Endothelial cell of umbilical vein (primary cell): ENCODE measurements around the gene JUNB. TPM values are rescaled to one million over a fixed set of nuclear protein-coding genes. Genes with fewer than 3 reads are reported as not detected.

Source experiments
- BruUV-seq: library from RNA; stranded (reverse); fragments of 400-500 nt; replicated peaks from 2 replicates; lab custom pipeline; 2021; lab: Mats Ljungman, UMichigan
- CTCF ChIA-PET: fragments of 300-600, 350-600 bp; sonication (Branson Sonifier 250); formaldehyde crosslinking; loops from one replicate; lab custom pipeline; 2021; ENCODE audit warnings: antibody characterized with exemption, inconsistent platforms; lab: Charles Lee
- POLR2A ChIA-PET: fragments of 300-600, 350-600 bp; sonication (Branson Sonifier 250); formaldehyde crosslinking; loops from one replicate; lab custom pipeline; 2021; ENCODE audit warnings: antibody characterized with exemption, inconsistent platforms; lab: Charles Lee
- DNase-seq: peaks from one replicate; pipeline ENCODE4 v3.0.0-alpha.2; 2011; ENCODE audit warnings: low read depth, low spot score
- FAIRE-seq: peaks from 2 replicates; lab custom pipeline; 2011; peaks lifted over from hg19 to GRCh38; lab: Jason Lieb, UNC
- H2AFZ ChIP-seq: 2 replicates; pipeline ENCODE4 v1.6.0; 2012; ENCODE audit warnings: low read depth, low read length, control low read depth, inconsistent platforms
- H3K27ac ChIP-seq: 2 replicates; pipeline ENCODE4 v1.5.1; 2011; ENCODE audit warnings: low read depth, mild to moderate bottlenecking, control low read depth, low read length, moderate library complexity; ENCODE audit not compliant: insufficient read depth
- H3K27me3 ChIP-seq, 2 experiments: 2 replicates each; pipeline versions ENCODE4 v1.6.0 to v1.6.1; 2011; ENCODE audit warnings: low read length in 2 of 2, mixed read lengths in 1 of 2; ENCODE audit not compliant: control insufficient read depth in 2 of 2, insufficient read depth in 2 of 2
- H3K36me3 ChIP-seq, 2 experiments: 2 replicates in 1 of 2; 3 replicates in 1 of 2; pipeline ENCODE4 v1.5.1; 2011; ENCODE audit warnings: low read length in 2 of 2, mild to moderate bottlenecking in 1 of 2, moderate library complexity in 1 of 2; ENCODE audit not compliant: control insufficient read depth in 2 of 2, insufficient read depth in 2 of 2; ENCODE audit errors: extremely low read depth in 1 of 2
- H3K4me1 ChIP-seq: 3 replicates; pipeline ENCODE4 v1.5.1; 2011; ENCODE audit warnings: mild to moderate bottlenecking, low read length; ENCODE audit not compliant: control insufficient read depth, insufficient read depth; ENCODE audit errors: extremely low read depth
- H3K4me2 ChIP-seq: 2 replicates; pipeline ENCODE4 v1.6.1; 2011; ENCODE audit warnings: low read length, control low read depth, mixed read lengths; ENCODE audit not compliant: insufficient read depth
- H3K4me3 ChIP-seq, 3 experiments: fragments of 200-600 bp in 1 of 3; sonication (generic), shearing (Covaris generic) in 1 of 3; replicated peaks in 1 of 3; 2 replicates each; pipeline ENCODE4 v1.5.1; 2011 to 2016; ENCODE audit warnings: control low read depth in 3 of 3, low read length in 3 of 3, mild to moderate bottlenecking in 2 of 3, inconsistent platforms in 1 of 3, low read depth in 1 of 3, moderate library complexity in 1 of 3; ENCODE audit not compliant: insufficient read depth in 1 of 3
- H3K79me2 ChIP-seq: 2 replicates; pipeline ENCODE4 v1.6.0; 2012; ENCODE audit warnings: low read length, inconsistent platforms; ENCODE audit not compliant: control insufficient read depth, insufficient read depth
- H3K9ac ChIP-seq: replicated peaks from 2 replicates; pipeline ENCODE3; 2011; ENCODE audit warnings: low read length, control low read depth; ENCODE audit not compliant: insufficient read depth; ENCODE audit errors: extremely low read depth
- H3K9me1 ChIP-seq: replicated peaks from 3 replicates; pipeline ENCODE4 v1.6.0; 2011; ENCODE audit warnings: mild to moderate bottlenecking, low read length; ENCODE audit not compliant: control insufficient read depth, insufficient read depth; ENCODE audit errors: extremely low read depth
- H3K9me3 ChIP-seq: replicated peaks from 2 replicates; pipeline ENCODE4 v1.5.1; 2012; ENCODE audit warnings: low read length, inconsistent platforms; ENCODE audit not compliant: control insufficient read depth, insufficient read depth
- H4K20me1 ChIP-seq: replicated peaks from 2 replicates; pipeline ENCODE3; 2011; ENCODE audit warnings: mild to moderate bottlenecking, low read length; ENCODE audit not compliant: control insufficient read depth, insufficient read depth; ENCODE audit errors: extremely low read depth
- CTCF ChIP-seq, 2 donors: IDR thresholded peaks; 1 replicate in 1 of 2; 2 replicates in 1 of 2; pipeline ENCODE4 v1.5.1; 2011; ENCODE audit warnings: low read length in 2 of 2, mild to moderate bottlenecking in 2 of 2, moderate library complexity in 2 of 2, control low read depth in 1 of 2, inconsistent platforms in 1 of 2, low read depth in 1 of 2; ENCODE audit not compliant: insufficient read depth in 1 of 2; ENCODE audit errors: extremely low read depth in 1 of 2
- MYC ChIP-seq: IDR thresholded peaks from one replicate; pipeline ENCODE4 v1.6.1; 2011; ENCODE audit warnings: mild to moderate bottlenecking, low read depth, low read length
- dilution Hi-C: fragments of 300-500 bp; cut with MboI; formaldehyde crosslinking; loops from one replicate; pipeline ENCODE4 v1.15.0; 2019; ENCODE audit warnings: low sequenced_read_pairs; ENCODE audit not compliant: extremely low pct_ligation_motif_present
- intact Hi-C: fragments of 100-400 bp; cut with micrococcal nuclease; formaldehyde crosslinking; loops from one replicate; pipeline ENCODE4 v1.10.0; 2022
- polyA plus RNA-seq, 4 experiments: library from polyadenylated mRNA; depleted of rRNA in 3 of 4; stranded (reverse) in 3 of 4; unstranded in 1 of 4; fragments of >200 nt; gene quantifications; 2 replicates each; pipeline versions ENCODE4 v1.2.1 to v1.2.3, GENCODE V29; 2011 to 2012; ENCODE audit warnings: missing spikeins in 1 of 4
- total RNA-seq: library from RNA; stranded (reverse); gene quantifications from 2 replicates; pipeline ENCODE4 v1.2.3, GENCODE V29; 2021

Gene JUNB
- total and polyA plus RNA-seq, 2 donors (not counting 3 experiments of a cell fraction or from before 2014, with no cell fraction given), result 22.8 to 74.4 TPM

- TF ChIP-seq CTCF (IDR thresholded peaks at IDR 0.05; ENCODE audit: extremely low read depth in 1 of 2, insufficient read depth in 1 of 2, low read depth in 1 of 2, low read length in 2 of 2) (peak; percentile 89 to 90), MYC (no peak)
- peak; percentile 97 for FAIRE-seq
- no TSS peak for BruUV-seq
- dilution Hi-C loops, result no loop called here
- Histone ChIP-seq H3K9ac (no peak overlapping the region), H3K9me3 (no peaks in the 10 kb centered on the region), H3K27ac (no peak overlapping the region), H3K4me2 (no peak overlapping the region), H3K36me3 (peaks cover 0 to 12% of the 10 kb centered on the region in 2 experiments), H3K27me3 (no peaks in the 10 kb centered on the region), H3K9me1 (no peaks in the 10 kb centered on the region), H3K79me2 (peaks cover 27% of the 10 kb centered on the region), H2AFZ (no peak overlapping the region), H3K4me1 (peaks cover 18% of the 10 kb centered on the region), H4K20me1 (no peaks in the 10 kb centered on the region), H3K4me3 (no peak overlapping the region)
- POLR2A ChIA-PET, result interaction anchor here (1.0 to 1.1 kb wide), 3 partner anchors 19 to 31 kb away, joined by 3 to 7 read pairs (median 4); no protein-coding TSS in a partner anchor
- CTCF ChIA-PET, result interaction anchor here (0.6 to 13.8 kb wide), 13 partner anchors 9 to 165 kb away, joined by 3 to 524 read pairs (median 5); partner anchors contain the start of gene HOOK2
- intact Hi-C loops, result loop anchor here (1.0 to 2.0 kb wide), 6 partner anchors 19 to 116 kb away; partner anchors contain the start of gene DHPS
- DNase-seq, result peak; percentile 80
Observed at GRCh38 chr19:12796146-12797071, 5.1 kb downstream of the JUNB start.
